D341Med (cell line): ENCODE data around the gene GSG1L2.
"Not testable (repeated sequence)": the region's sequence is repeated elsewhere in the genome, so short reads cannot be mapped to it uniquely, and the experiment has no call there.

Source experiments
- DNase-seq: peaks from one replicate; pipeline ENCODE4 v3.0.0; 2012; ENCODE audit warnings: low spot score

Gene GSG1L2

DNA sequence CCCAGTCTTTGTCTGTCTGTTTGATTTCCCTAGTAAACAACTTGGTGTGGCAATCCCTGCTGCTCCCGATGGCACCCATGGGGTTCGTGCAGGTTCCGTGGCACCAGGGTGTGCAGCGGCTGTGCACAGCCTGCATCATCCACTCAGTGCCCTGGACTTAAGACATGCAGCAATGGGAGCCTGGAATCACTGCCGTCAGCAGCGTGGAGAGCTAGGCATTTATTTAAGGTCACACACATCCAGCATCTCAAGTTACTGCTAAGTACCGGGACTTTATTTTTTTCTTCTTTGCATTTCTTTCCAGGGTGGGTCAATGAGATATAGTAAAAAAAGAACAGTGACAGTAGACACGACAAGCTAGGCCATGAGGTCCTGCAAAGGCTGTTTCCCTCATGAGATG lies 33.3 kb downstream of the GSG1L2 start:
- DNase-seq, result no peak

DNA sequence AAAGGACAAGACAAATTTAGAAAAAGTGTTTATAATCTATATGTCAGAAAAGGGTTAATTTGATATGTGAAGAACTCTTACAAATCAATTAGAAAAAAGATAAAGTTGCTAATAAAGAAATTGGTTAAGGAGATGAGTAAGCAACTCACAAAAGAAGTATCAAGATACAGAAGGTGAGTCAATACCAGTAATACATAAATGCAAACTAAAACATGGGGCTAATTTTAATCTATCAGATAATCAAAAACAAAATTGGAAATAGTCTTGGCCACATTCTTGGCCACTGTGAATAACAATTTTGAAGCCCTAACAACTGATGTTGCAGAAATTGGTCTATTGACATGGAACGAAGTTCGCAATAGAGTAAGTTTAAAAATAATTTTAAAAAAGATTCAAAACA lies 37.3 kb downstream of the GSG1L2 start:
- no peak for DNase-seq

DNA sequence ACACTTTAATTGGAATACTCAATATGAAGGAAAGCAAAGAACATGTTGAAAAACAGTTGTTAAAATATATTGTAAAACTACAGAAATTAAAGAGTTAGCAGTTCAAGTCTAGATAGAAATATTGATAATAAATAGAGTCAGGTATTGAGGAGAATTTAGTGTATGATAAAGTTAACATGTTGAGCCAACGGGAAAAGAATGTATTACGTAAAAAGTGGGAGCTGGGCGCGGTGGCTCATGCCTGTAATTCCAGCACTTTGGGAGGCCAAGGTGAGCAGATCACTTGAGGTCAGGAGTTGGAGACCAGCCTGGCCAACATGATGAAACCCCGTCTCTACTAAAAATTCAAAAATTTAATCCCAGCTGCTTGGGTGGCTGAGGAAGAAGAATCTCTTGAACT lies 38.4 kb downstream of the GSG1L2 start:
- DNase-seq, result not testable (repeated sequence)

DNA sequence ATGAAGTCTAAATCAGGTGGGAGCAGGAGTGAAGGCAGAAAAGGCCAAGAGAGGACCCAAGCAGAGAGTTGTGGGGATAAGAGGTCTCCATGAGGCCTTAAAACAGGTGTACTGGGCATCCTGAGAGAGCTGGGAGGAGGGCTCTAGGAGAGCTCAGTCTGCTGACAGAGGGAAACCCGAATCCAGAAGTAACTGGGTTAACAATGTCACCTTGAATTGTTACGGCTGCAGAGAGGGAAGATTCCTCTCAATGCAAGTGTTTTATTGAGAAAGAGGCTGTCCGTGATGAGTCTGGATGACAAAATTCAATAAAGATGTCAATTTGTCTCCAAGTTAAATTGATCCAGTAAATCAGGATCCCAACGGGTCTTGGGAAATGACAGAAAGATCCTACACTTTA lies 38.8 kb downstream of the GSG1L2 start:
- DNase-seq, result no peak

DNA sequence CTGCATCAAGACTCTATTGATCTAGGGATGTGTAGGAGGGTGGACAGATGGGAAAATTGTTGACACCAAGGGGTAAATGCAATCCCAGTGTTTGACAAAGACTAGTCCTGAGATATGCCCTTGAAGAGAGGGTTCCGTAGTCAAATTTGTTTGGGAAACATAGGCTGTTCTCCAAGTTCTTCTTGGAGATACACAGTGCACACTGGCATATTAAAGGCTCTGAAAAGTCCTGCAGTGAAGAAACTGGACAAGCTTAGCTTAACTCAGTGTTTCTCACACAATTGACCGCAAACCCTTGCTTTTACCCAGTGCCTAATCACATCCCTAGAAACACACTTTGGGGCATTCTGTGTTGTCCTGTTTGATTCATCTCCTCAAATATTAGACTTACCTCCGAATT lies 41.3 kb downstream of the GSG1L2 start:
- no peak for DNase-seq

DNA sequence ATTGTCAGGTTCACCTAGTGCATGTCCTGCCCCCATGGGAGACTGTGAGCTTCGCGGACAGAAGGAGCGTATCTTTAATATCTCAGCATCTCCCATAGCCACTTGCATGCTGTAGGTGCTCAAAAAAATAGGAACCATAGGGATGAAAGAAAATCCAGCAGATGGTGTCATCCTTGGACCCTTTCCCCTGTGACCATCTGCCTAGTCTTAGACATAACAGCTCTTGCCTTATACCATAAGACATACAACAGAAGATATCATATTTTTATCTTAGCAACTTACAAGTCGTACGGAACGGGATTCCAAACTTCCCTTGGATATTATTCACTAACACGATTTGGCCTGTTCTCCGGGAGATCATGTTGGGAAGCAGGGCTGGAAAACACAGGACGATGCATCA lies 45.0 kb downstream of the GSG1L2 start:
- DNase-seq, result no peak

DNA sequence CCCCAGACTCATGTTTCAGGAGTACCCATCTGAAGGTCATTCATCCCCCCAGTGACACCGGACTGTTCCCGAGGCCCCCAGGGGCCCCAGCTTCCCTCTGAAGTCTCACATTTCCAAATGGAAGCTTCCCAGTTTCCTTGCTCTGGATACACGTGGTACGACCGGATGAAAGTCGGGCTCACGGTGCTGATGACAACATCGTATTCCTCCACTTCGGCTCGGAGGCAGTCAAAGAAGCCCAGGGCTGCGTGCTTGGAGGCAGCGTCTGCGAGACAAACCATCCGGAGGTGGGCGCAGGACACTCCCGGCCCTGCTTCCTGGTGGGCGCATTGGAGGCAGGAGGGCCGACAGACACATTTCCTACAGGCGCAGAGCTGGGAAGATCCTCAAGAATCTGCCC lies 49.2 kb downstream of the GSG1L2 start:
- DNase-seq, result no peak

DNA sequence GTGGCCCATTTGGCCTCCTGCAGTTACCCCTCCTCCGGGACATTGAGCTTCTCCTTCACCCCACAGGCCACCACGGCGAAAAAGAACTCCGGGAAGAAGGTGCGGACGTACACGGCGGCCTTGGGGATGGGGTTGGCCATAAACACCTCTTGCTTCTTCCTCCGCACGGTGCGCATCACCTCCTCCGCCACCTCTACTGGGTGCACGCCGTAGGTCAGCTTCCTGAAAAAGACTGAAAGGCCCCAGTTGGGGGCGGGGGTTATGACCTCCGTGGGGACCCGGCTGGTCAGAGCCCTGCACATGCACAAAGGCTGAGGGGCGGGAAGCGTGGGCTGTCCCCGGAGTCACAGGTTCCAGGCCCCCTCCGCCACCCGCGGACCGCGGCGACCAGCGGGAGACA lies 50.4 kb downstream of the GSG1L2 start:
- DNase-seq, result no peak

DNA sequence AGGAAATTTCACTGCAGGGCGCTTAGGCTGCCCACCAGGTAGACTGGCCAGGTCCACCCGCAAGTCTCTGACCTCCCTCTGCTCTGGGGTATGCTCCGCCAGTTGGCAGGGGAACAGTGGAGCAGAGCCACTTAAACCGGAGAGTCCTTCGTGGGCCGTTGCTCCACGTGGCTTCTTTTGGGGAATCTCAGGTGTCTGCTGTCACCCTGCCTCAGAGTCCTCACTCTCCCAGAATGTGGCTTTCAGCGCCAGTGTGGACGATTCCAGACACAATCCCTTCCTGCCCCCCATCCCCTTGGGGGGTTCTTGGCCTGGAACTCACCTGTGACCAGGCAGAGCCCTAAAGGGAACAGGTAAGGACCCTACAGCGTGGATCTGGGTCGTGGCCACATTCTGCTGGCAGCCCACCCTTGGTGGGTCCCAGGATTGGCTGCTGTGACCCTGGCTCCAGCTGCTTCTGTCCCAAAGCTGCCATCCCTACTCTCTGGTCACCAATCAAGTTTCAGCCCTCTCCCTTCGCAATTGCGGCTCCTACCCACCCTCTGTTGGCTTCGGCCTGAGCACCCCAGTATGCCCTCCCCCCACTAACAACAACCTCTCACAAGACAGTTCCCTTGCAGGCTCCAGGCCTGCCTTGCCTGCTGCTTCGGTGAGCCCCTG lies 52.7 kb downstream of the GSG1L2 start:
- DNase-seq, result no peak

DNA sequence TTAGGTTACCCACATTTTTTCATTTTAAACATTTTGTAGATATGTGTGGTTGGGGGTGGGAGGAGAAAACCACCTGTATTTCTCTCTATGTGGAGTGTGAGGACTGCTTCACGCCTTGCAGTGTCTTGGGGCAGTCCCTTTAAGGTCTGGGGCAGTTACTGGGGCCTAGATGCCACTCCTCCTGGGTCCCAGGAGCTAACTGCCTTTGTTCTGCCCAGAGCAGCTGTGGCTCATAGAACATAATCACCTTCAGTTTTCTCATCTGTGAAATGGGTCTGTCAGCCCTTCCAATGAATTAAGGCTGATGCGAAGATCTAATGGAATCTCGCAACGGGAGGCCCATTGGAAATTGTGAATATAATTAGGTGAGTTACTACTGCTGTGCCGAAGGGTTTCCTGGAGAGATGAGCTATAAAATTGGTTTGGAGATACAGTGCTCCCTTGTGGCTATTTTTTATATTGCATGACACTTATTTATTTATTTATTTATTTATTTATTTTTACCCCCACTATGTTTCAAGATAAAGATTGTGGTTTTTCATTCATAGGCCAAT lies 53.4 kb downstream of the GSG1L2 start:
- no peak for DNase-seq

DNA sequence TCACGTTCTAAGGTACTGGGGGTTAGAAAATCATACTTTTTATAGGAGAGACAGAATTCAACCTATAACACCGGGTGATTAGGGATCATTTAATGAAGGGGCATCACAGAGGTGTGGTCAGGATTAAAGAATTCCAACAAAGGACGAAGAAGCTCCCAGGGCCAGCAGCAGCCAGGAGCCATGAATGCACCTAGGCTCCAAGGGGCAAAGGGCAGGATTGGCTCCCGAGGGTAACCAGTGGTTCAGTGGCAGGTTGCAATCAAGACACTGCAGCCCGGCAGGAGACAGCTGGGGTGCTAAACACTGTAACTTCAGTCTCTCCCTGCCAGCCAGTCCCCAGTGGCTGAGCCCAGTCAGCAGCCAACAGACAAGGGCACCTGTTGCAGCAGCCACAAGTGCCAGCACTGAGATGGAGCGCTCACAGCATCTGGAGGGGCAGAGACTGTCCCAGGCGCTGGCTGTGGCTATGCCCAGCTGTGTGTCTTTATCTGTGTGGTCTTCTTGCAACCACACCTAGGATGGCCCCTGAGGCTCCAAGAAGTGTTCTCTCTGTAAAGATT lies 54.4 kb downstream of the GSG1L2 start:
- DNase-seq, result no peak

DNA sequence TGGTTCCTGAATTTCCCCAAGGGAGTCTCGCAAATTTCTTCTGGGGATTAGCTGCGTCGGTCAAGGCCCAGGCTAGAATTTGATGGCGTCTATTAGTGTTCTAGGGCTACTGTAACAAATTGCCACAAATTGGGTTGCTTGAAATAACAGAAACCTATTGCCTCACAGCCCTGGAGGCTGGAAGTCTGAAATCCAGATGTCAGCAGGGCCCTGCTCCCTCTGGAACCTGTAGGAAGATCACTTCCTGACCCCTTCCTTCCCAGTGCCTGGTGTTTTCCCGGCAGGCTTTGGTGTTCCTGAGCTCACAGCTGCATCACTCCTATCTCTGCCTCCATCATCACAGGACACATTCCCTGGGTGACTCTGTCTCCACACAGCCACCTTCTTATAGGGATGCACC lies 54.9 kb downstream of the GSG1L2 start:
- DNase-seq, result no peak

DNA sequence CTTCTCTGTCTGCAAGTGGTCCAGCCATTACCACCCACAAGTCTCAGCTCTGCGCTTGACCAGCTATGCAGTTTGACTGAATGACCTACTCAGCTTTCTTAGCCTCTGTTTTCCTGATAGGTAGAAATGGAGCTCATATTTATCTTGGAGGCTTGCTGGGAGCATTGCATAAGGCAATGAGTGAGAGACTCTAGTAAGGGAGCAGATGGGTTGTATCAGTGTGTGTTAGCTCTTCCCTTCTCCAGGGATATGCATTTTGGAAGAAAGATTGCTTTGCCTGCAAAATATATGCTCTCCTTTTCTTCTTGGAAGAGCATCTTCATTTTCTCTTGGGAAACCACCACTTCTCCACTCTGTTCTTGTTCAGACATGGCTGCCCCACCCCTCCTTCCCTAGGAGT lies 56.6 kb downstream of the GSG1L2 start:
- DNase-seq, result no peak

DNA sequence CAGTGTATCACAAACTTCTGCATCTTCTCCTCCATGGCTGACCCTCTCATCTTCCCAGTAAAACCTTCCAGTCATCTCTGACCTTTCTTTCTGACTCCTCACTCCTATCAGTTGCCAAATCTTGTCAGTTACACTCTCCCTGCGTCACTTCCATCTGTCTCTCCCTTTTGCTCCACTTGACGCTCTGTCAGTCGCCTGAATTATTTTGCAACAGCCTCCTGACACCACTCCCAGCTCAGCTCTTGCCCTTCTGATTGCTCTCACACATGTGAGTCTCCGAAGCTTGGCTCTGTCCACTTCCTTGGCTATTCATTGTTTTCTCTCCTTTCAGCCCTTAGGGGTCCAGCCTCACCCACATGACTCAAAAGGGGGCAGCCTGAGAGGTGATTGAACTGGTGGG lies 58.2 kb downstream of the GSG1L2 start:
- no peak for DNase-seq

DNA sequence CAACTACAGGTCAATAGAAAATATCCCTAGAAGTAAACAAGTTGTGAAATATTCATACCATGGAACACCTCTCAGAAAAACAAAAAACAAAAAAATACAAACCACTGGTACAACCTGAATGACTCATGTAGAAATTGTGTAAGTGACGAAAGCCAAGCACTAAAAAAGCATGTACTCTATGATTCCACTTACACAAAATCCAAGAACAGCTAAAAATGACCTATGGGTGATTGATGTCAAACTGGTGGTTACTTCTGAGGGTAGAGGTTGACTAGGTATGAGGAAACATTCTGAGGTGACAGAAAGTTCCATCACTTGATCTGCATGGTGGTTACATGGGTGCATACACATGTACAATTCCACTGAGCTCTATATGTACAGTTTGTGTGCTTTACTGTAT lies 61.6 kb downstream of the GSG1L2 start:
- DNase-seq, result no peak

DNA sequence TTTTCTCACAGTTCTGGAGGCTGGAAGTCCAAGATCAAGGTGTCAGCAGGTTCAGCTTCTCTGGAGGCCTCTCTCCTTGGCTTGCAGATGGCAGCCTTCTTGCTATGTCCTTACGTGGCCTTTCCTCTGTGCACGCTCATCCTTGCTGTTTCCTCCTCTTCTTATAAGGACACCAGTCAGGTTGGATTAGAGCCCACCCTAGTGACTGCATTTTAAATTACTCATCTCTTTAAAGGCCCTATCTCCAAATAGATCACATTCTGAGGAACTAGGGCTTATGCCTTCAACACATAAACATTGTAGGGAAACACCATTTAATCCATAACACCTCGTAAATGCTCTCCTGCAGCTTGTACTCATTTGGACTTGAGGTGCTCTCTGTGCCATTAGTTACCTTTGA lies 66.8 kb downstream of the GSG1L2 start:
- no peak for DNase-seq
